SK-N-DZ (cell line): Measurements from ENCODE around the gene CSF3R.

Source experiments
- DNase-seq: peaks from one replicate; pipeline ENCODE4 v3.0.0-alpha.2; 2015; ENCODE audit warnings: low spot score

Gene CSF3R

DNA sequence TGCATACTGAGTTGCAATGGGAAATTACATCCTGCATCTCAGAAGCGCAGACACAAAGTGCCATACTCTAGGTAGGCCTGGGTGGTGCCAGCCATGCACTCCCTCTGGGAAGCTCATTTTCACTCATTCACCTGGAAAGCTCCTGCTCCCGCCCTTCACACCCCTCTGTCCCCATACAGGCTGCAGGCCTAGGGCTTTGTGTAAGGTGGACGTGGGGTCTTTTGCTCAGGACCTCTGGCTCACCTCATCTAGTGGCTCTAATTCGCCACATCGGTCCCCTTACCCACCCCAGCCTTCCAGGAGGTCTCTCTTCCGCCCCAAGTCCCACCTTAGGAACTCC is 19.3 kb downstream of the CSF3R start:
- DNase-seq: no peak

DNA sequence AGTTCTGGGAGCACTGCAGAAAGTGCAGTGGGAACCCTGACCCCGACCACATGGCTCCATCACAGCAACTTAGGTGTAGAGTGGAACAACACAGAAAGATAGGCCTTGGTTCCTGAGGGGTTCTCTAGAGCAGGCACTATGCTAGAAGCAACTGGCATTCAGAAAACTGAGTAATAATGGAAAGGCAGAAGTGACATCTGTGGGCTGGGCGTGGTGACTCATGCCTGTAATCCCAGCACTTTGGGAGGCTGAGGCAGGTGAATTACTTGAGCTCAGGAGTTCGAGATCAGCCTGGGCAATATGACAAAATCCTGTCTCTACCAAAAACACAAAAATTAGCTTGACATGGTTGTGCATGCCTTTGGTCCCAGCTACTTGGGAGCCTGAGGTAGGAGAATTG is 23.8 kb downstream of the CSF3R start:
- DNase-seq: no peak

DNA sequence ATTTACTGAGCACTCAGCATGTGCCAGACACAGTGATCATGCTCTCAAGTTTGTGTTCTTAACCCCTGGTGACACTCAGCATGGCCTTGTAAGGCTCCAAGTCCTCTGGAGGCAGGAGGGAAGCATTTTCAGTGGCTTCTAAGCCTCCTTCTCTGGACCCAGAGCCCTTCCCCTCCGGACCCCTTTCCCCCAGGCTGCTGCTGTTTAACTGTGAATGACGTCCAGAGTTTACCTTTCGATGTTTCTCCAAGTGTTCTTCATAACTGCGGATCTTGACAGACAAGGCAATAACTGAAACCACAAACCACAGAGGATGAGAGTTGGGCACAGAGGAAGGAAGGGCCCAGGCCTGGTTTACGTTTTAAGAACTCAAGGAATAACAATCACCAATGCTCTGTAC is 25.0 kb downstream of the CSF3R start:
- DNase-seq: no peak

DNA sequence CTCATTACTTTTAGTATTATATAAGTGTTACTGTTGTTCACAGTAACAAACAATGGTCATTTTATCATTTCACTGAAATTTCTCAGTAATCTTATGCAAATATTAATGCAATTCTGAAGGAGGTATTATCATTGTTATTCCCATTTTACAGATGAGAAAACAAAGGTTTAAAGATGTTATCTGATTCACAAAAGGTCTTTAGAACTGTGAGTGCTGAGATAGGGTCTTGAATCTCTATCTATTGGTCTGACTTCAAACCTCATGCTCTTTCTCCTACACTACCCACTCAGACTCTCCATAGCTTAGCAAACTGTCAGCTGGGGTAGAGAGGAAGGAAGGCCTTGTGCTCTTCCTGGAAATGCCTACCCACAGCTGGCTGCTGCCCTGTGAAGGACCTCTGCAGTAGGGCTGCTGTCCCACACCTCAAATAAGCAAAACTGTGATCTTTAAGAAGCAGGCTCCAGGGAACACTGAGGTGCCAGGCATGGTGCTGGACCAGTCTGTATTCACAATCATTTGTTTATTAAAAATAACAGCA is 26.3 kb downstream of the CSF3R start:
- DNase-seq: no peak

DNA sequence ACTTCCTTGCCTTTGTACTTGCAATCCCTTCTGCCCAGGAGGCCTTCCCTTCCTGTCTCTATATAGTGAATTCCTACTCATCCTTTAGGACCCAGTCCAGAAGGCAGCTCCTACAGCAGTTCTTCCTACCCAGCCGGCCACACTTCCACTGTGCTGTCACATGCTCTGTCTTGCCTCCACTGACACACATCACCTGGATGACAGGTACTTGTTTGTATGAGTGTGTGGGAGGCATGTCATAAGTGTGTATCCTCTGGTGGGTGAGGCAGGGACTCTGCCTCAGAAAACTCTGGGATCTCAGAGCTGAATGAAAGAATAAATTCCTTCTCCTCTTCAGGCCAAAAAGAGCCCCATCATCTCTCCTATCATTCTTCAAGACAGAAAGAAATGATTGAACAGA is 27.3 kb downstream of the CSF3R start:
- no peak for DNase-seq

DNA sequence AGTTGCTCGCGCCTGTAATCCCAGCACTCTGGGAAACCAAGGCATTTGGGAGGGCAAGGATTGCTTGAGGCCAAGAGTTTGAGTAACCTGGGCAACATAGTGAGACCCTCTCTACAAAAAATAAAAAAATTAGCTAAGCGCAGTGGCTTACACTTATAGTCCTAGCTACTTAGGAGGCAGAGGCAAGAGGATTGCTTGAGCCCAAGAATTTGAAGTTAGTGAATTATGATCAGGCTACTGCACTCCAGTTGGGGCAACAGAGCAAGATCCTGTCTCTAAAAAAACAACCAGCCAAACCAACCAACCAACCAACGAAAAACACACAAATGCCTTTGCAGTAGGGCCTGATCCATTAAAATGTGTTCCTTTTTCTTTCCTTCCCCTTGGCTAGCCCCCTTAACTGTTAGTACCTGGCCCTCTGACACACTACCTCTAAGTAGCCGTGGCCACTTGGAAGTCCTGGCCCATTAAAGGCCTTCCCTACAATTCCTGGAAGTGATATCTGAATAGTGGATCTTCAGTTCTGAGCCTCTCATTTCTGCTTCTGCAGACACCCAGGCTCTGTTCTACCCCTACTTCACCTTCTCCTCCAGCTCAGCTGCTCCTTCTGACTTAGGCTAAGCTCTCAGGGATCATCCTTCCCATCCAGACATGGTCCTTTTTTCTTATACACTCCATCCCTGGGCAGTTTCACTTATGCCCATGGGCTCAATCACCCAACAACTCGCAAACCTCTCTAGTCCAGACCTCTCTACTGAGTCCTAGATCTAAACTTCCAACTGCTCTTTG is 28.9 kb downstream of the CSF3R start:
- no peak for DNase-seq

DNA sequence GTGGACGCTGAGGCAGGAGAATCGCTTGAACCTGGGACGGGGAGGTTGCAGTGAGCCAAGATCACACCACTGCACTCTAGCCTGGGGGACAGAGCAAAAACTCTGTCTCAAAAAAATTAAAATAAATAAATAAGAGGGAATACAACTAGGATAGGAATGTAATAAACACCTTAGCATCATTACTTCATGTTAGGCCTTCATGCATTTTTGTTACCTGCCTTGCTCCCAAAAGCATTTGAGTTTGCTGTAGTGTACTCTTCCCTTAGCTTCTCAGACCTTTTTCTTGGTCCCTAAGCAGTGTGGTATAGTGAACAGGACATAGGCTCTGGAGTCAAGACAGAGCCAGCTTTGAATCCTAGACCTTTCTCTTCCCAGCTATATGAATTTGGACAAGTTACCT is 29.7 kb downstream of the CSF3R start:
- DNase-seq: no peak

DNA sequence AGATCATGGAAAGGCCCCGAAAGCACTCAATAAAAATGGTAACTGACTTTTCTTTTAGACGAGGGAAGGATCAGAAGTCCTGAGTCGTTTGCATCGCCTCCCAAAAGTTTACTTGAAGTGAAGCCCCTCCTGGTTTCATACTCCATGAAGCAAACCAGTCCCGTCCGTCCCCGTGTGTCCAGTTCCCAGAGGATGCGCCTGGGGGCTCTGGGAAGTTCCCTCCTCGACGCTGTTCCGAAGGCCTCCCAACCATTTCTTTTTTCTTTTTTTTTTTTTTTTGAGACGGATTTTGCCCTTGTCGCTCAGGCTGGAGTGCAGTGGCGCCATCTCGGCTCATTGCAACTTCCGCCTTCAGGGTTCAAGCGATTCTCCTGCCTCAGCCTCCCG is 31.8 kb downstream of the CSF3R start:
- no peak for DNase-seq

DNA sequence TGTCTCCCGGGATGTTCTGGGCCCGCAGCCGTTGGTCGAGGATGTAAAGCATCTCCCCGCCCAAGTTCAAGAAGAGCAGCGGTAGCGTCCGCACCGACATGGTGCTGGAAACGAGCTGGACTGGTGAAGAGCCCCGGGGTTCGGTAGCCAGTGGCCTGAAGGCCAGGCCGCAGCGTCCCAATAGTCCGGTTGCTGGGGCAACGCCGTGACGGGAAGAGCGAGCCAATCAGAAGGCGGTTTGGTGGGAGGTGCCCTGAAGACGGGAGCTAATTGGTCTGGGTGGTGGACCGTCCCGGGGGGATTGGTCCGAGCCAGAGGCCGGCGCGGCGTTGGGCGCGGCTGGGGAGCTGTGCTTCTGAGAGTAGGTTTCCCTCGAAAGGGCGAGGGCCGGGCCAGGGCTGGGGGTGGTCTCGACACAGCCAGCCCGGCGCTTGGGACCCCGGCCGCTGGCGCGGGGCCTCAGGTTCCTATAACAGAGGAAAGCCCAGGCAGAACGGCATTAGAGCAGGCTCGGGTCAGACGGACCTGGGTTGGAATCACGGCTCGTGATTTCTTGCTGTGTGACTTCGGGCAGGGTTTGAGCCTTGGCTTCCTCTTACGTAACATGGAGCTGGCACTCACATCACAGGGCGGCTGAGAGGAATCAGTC is 32.3 kb downstream of the CSF3R start, which contains the start of gene OSCP1:
TSS of gene OSCP1 (minus strand) at position 182 of the 649 bp plus-strand sequence. CDS start at position 100, 82 bp downstream.
- DNase-seq: peak; percentile 94

DNA sequence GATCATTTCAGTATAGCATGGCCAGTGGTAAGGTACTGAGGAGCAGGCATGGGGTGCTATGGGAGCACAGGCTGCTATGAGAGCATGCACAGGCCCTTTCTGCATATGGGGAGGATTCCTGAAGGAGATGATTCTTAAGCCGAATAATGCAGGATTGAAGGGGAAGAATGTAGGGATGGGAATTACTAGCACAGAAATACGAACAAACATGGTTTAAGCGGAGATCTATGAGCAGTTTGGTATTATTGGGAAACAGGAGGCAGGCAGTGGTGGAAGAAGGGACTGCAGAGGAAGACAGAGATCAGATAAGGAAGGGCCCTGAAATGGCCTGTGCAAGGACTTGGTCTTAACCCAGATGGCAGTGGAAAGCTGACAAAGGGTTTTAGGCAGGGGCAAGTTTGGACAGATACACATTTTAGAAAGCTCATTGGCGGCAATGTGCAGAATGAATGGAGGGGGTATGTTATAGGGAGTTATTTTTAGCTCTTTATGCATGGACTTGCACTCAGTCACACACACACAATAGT is 34.1 kb downstream of the CSF3R start:
- DNase-seq: no peak

DNA sequence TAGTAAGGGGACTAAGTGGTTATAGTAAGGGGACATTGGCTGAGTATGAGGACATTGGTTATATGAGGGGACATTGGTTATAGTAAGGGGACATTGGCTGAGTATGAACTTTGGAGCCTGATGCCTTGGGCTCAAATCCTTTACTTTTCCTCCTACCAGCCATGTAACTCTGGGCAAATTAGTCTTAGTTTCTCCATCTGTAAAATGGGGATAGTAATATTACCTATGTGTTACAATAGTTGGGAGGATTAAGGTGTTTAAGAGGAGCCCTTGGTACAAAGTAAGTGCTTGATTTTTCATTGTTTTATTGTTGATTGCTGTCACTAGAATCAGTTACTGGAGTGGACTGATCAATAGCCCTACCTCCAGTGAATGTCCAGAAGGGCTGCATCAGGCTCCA is 35.3 kb downstream of the CSF3R start:
- DNase-seq: no peak

DNA sequence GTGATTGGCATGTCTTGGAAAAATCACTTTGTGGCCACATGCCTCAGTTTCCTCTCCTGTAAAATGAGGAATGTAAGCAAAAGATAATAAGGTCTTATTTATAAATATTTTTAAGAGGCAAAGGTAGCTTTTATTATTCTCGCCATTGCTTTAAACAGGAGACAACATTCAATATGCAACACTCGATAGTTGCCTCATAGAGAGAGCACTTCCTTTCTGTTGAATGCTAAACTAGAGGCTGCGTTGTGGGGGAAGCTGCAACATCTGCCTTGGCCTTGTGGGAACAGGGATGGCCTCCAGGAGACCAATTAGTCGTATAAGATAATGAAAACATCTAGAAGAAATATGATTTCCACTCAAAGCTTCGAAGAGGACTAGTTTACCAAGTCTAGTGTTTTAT is 36.0 kb downstream of the CSF3R start:
- no peak for DNase-seq

DNA sequence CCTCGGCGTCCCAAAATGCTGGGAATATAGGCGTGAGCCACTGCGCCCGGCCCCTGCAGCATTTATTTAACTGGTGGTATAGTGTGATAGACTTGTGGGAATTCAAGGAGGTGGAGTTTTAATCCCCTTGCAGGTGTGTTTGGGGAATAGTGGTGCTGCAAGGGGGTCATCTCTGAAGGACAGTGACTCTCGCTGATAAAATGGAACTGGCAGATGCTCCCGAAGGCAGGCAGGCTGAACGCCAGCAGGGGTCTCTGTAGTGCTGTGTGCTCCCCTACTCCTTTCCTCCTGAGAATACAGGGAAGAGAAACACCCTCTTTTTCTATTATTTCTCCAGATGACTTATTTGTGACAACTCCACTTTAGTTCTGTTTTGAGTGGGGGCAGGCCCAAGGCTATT is 36.4 kb downstream of the CSF3R start:
- DNase-seq: peak; percentile 42

DNA sequence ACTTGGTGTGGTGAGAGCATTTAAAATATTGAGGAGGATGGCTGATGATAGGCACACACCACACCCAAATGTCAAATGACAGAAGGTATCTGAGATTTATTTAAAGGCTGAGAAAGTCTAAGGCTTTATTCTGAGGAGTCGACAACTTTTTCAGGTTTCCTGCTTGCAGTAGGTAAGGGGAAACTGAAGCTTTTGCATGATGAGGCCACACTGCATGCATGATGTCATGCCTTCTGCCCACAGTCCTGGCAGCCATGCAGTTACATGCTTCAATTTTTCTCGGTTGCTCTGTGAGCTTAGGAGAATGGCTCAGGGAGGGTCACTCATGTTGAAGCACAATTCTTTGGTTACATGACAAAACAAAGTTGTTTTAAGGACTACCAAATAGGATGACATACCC is 39.4 kb downstream of the CSF3R start:
- no peak for DNase-seq

DNA sequence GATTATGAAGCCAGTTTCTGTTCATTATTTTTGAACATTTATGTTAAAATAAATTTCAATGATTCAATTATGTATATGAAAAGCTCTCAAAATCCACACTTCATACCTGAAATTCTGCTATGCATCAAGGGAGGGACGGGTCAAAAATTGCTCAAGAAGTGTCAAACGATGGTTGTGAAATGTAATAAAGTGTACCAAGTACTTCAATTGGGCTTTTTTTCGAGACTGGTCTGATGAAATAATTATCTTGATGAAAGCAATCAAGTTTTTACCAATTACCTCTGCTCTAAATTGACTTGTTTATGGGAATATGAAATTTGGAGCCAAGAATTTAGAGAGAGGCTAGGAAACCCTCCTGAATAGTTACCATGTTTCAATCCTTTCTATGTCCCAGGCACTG is 40.4 kb downstream of the CSF3R start:
- no peak for DNase-seq

DNA sequence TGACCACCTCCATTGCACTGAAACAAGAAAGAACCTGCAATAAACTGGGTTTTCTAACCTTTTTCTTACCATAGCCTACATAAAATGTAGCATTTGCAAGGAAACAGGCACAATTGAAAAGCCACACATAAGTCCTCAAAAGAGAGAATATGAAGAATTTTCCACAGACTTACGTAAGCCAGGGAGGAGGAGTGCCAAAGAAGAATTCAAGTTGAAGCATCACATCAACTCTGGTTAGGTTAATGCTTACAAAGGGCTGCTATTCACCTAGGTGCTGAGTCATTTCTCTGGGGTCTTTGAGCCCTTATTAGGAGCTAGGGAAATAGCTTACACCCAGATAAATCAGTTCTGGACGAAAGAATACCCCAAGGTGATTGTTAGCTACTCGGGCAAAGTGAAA is 42.1 kb downstream of the CSF3R start:
- no peak for DNase-seq

DNA sequence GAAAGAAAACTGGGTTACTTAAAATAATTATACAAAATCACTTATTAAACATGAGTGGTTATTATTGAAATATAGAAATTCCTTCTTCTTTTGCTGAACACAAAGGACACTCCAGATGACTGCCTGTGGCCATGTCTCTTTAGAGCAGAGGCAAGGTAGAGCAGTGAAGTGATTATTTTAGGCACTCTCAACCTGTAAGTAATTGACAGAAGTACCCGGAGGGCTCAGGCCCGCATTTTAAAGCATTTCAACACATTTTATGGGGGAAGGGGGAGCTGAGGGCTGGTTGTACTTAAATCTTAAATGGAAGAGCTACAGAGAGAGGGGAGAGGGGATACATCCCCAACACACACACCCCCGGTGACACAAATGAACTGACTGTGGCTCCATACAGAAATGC is 42.7 kb downstream of the CSF3R start:
- no peak for DNase-seq

DNA sequence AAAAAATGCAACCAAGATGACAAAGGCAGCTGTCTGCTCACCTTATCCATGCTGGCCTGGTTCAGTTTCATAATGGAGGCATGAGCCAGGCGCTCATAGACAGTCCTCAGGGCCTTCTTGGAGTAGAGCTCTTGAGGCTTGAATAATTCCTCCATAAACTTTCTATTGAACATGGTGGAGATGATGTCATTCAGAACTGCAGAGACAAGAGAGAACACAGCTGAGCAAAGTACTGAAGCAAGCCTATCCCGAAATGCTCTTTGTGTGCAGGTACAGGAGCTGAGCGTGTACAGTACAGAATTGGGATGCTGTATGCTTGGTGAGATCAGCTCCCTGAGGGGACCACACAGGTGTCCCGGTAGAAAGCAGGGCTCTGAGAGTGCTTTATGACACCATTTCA is 44.0 kb downstream of the CSF3R start:
- DNase-seq: no peak

DNA sequence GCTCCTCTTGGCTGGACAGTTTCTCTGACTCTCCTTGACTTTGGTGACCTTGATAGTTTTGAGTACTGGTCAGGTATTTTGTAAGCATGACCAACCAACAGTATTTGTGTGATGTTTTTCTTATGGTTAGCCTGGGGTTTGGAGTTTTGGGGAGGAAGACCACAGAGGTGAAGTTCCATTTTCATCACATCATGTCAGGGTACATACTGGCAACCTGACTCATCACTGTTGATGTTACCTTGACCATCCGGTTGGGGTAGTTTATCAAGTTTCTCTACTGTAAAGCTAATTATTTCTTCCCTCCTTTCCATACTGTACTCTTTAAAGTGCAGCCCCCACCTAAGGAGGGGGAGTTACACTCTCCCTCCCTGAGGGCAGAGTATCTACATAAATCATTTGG is 45.9 kb downstream of the CSF3R start:
- DNase-seq: no peak

DNA sequence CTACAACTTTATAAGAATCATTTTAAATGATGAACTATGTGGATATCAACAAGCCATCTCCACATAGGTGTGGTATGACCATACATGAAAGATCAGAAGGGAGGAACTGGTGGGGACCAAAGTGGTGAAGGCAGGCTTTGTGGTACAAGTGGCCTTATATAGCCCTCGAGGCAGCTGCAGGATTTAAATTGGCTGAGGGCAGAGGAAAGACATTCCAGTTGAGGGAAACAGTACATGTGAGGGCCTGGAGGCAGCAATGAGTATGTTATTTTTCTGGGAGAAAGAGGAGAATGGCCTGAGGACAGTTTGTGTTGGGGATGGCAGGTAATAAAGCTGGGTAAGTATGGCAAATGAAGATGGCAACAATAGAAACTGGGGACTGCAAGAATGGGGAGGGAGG is 49.6 kb downstream of the CSF3R start:
- no peak for DNase-seq

DNA sequence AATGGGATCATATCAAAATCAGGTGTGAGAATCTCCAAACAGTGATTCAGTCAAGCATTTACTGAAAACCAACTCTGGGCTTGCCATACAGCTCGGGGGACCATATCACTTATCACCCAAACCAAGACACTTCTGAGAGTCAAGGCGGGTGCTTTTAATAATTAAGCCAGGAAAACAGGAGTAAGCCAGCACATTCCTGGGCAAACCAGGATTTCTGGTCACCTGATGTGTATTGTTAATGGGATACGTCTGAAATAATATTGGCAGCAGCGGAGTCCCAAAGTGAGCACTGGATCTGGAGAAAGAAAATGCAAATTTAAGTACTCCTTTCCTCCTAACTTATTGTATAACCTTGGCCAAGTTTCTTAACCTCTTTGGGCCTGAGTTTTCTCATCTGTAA is 50.1 kb downstream of the CSF3R start:
- DNase-seq: no peak

DNA sequence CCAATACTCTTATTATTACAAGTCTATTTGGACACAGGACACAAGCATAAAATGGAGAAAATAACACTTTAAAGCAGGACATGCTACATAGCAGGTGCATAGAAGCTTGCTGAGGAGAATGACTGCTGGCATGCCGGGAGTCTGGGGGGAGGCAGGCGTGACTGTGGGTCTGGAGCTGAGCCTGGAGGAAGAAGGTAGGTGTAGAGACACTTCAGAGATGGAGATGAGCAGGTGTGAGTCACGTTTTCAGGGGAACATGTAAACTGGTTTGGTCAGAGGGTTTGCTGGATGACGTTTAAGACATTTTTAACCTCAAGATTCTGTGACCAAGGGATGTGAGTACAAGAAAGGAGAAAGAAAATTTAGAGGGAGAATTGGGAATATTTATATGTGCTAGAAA is 56.9 kb downstream of the CSF3R start:
- DNase-seq: no peak

DNA sequence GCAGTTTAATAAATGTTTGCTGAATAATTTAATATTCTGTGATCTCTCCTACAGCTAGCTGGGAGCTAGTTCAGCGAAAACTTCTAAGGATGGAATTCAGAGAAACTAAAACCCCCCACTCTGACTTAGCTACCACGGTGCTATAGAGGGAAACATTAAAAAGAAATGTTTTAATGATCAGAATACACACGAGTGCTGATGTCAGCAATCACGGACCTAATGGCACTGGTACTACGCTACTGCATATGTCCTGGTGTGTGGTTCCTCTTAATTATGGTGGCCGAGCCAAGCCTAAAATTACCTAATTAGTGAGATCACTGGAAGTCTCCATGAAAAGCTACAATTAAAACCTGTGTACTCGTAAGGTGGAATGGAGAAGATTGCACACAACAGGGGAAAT is 61.1 kb downstream of the CSF3R start:
- DNase-seq: no peak
